ENCODE results near the gene PDIK1L.

PDIK1L gene

DNA sequence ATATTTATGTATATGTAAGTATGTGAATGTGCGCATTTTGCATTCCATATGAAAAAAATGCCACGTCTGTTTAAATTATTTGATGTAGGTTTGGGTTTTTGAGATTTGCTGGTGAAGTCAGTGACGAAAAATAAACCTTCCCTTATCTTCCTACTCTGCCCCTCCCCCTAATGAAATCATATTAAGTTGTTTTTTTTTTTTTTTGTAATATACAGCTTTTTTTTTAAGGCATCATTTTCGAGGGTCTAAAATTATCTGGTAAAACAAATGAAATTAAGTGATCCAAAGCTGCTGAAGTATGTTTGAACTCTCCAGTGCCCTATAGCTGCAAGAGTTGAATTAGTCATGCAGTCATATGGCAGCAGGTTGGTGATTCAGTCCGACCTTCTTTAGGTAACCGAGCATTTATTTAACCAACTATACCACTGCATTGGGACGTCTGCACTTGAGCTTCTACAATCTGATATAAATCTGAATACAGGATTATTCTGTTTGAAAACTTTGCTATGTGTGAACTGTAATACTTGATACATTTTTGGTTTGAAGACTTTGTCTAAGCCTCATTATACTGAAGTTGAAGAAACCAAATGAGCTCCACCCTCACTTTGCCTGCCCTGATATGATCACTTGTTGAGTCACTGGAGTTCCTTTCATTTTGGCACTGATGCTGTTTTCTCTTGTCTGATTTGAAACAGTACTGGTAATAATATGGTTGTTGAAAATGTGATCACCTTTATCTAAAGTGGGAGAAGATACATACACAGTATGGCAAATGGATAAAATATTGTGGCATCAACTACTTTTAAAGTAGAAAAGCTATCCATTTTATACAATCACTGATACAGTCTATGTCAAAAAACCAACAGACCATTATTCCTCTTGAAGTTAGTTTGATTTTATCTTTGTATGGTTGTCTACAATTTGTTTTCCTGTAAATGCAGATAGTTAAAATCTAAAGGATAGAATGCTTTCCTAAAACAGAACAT, 11.7 kb downstream of the PDIK1L start:
- DNase-seq (ENCODE audit: low read depth) = no peak

- DNase-seq (ENCODE audit: low read depth) = no peak
These were observed 13.1 kb downstream of the PDIK1L start for GRCh38 chr1:26124418-26125331.

GRCh38 chr1:26125382-26125781, 13.8 kb downstream of the PDIK1L start:
- no peak for DNase-seq (ENCODE audit: low read depth)

GRCh38 chr1:26125946-26126320, 14.3 kb downstream of the PDIK1L start:
- no peak for DNase-seq (ENCODE audit: low read depth)

- no peak for DNase-seq (ENCODE audit: low read depth)
These were observed 14.9 kb downstream of the PDIK1L start for GRCh38 chr1:26126321-26127084.

DNA sequence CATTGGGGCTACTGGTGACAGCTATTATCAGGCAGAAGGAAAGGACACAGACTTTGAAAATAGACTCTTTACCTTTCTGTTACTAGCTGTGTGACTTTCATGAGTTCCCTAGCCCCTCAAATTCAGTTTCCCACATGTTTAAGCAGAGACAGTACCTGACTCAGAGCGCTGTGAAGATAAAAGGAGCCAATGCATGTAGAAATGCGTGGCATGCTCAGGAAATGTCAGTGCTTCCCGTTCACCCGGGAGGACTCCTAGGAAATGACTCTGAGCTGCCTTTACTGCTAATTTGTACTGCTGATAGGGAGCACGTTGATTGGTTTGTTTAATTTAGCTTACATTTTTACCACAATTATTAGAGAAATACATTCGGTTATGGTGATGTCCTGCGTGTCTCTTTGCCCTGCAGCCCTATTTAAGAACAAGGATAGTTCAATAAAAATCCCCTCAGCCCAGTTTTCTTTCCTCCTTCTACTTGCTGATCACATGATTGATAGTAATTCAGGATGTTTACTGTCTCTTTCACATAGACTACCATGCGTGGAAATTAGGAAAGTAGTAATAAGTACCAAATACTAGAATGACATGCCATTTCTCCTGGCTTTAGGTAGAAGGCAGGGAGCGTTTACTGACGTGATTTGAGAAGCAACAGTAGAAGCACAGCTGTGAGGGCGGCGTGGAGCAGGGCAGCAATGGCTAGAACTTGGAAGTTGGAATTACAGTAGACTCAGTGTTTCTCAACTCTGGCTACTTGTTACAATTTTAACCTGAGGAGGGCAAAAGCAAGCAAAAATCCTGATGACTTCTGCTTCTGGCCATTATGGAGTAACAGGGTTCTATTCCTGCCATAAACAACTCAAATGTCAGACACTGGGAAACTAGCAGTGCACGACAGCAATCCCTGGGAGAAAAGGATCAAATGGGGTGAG, 15.9 kb downstream of the PDIK1L start:
- DNase-seq (ENCODE audit: low read depth) = no peak

DNA sequence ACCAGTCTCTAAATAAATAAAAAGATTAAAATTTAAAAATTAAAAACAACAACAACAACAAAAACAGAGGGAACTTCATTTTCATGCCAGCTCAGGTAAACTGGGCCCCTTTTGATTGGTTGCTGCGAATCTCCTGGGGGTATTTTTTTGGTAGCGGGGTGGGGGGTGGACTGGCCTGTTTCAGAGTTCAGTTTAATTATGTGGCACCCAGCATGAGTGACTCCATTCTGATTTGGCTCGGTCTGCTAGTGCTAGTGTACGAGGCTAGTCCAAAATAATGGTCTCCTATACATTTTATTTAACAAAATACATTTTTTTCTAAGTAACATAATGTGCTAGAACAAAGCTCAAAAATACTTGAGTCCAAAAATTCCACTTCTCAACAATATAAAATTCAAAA, 18.2 kb downstream of the PDIK1L start:
- no peak for DNase-seq (ENCODE audit: low read depth)

- no peak for DNase-seq (ENCODE audit: low read depth)
These were observed 19.1 kb downstream of the PDIK1L start for GRCh38 chr1:26130695-26131094.

GRCh38 chr1:26132128-26132833, 20.7 kb downstream of the PDIK1L start:
- DNase-seq (ENCODE audit: low read depth) = no peak

- DNase-seq (ENCODE audit: low read depth) = no peak
These were observed 21.2 kb downstream of the PDIK1L start for GRCh38 chr1:26132834-26133167.

GRCh38 chr1:26134466-26134865, 22.8 kb downstream of the PDIK1L start:
- DNase-seq (ENCODE audit: low read depth) = no peak

- DNase-seq (ENCODE audit: low read depth) = no peak
These were observed 27.4 kb downstream of the PDIK1L start for GRCh38 chr1:26138974-26139558.

GRCh38 chr1:26142159-26142558, 30.5 kb downstream of the PDIK1L start:
- no peak for DNase-seq (ENCODE audit: low read depth)

DNA sequence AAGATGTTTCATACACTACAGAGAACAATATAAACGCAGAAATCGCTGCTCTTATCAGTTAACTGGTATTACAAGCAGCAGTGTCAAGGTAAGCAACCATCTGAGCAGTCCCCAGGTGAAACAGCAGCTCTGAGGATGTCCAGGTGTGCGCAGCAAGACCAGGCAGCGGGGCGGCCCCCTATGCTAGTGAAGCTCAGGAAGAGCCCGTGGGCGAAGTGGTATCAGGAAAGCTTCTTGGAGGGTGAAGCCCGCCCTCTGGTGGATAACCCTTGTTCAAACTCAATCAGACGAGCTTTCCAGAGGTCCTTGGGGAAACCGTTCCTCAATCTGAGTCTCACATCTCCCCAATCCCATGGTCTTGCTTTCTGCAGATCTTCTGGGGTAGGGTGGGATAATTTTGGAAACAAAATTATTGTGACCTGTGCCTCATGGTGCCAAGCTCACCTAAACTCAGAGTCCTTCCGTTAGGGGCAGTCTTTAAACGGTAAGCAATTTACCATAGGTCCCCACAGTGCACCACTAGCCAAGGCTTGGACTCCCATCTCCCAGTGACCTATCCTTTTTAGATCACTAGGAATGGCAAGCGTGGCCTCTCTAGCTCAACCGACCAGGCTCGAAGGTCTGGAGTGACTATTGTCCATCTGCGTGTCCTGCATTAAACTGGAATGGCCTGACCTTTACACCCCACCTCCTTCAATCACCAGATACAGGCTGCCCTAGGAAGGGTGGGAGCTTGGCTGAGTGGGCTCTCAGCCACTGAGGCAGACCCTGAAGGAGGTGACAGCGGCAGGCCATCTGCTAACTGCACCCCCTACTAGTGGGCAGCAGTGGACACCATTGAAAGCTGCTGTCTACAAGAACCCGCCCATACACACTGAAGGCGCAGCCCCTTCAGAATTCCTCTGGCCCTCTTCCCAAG, 33.7 kb downstream of the PDIK1L start:
- peak; percentile 76 for DNase-seq (ENCODE audit: low read depth)

GRCh38 chr1:26145960-26146294, 34.3 kb downstream of the PDIK1L start:
- DNase-seq (ENCODE audit: low read depth) = no peak

DNA sequence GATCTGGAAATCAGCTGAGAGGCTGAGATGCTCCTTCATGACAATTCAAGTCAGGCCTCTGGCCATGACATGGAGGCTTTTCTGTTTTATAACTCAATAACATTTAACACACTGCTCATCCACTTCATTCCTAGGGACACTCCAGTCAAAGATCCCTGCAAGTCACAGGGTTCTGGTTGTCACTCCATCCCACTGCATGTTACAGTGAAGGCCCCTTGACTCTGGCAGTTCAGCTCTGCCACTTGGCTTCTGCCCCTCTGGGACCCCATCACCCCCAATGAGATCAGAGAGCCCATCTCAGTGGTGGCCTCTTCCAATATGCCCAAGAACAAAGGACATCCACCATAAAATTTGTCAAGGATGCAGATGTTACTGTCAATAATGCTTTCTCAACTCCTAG, 37.3 kb downstream of the PDIK1L start:
- DNase-seq (ENCODE audit: low read depth) = no peak

DNA sequence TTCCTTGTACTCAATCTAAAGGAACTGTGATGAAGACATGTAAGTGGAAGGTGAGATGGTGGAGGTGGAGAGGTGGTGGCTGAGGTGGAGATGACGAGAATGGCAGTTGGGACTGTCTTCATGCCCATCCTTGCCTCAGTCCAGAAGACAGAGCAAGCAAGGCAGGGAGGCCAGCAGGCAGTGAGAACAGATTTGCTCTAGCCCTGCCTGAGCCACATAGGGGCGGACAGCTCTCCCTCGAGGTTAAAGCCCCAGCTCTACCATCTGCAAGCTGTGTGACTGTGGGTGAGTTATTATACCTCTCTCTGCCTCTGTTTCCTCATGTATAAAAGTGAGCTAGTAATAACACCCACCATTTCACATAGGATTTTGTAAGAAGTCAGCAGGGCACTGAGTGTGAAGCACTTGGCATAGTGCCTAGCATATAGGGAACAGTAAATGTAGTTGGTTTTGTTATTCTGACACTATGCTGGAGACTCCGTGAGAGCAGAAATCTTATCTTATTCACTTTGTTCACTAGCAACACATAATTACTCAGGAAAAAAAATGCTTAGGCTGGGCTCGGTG, 42.4 kb downstream of the PDIK1L start:
- no peak for DNase-seq (ENCODE audit: low read depth)

- no peak for DNase-seq (ENCODE audit: low read depth)
These were observed 43.1 kb downstream of the PDIK1L start for GRCh38 chr1:26154750-26155149.
